ENCODE data around the gene MTHFSD.

DNA sequence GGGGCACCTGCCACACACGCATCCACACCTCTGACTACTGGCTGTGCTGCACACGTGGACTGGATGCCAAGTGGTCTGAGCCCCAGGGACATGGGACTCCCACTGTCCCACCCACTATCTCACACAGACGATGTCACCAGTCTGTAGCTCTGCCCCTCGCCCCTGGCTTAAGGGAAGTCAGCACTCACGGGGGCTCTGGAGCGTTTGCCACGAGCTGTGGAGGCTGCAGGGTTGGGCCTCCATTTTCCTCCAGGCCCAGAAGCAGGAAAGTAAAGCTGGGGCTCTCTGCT is 22.6 kb downstream of the MTHFSD start:
- no peak for TF ChIP-seq POU5F1 (IDR thresholded peaks at IDR 0.05; ENCODE audit: low read depth, low read length)
- TF ChIP-seq EGR1 (IDR thresholded peaks at IDR 0.05; ENCODE audit: borderline replicate concordance, low read depth, low read length) = no peak
- no peak for TF ChIP-seq EZH2 (IDR thresholded peaks at IDR 0.05; ENCODE audit: low read depth, low read length, severe bottlenecking)
- TF ChIP-seq, protein P1, sequence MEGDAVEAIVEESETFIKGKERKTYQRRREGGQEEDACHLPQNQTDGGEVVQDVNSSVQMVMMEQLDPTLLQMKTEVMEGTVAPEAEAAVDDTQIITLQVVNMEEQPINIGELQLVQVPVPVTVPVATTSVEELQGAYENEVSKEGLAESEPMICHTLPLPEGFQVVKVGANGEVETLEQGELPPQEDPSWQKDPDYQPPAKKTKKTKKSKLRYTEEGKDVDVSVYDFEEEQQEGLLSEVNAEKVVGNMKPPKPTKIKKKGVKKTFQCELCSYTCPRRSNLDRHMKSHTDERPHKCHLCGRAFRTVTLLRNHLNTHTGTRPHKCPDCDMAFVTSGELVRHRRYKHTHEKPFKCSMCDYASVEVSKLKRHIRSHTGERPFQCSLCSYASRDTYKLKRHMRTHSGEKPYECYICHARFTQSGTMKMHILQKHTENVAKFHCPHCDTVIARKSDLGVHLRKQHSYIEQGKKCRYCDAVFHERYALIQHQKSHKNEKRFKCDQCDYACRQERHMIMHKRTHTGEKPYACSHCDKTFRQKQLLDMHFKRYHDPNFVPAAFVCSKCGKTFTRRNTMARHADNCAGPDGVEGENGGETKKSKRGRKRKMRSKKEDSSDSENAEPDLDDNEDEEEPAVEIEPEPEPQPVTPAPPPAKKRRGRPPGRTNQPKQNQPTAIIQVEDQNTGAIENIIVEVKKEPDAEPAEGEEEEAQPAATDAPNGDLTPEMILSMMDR (IDR thresholded peaks at IDR 0.05; ENCODE audit: control extremely low read depth in 1 of 3, insufficient read depth in 1 of 3, low read depth in 1 of 3, low read length in 3 of 3) = no peak
- TF ChIP-seq TAF1 (IDR thresholded peaks at IDR 0.05; ENCODE audit: low read depth, low read length) = no peak

Data from H1 (cell line).